ENCODE results near the gene TIGD7.

TIGD7 gene, protein sequence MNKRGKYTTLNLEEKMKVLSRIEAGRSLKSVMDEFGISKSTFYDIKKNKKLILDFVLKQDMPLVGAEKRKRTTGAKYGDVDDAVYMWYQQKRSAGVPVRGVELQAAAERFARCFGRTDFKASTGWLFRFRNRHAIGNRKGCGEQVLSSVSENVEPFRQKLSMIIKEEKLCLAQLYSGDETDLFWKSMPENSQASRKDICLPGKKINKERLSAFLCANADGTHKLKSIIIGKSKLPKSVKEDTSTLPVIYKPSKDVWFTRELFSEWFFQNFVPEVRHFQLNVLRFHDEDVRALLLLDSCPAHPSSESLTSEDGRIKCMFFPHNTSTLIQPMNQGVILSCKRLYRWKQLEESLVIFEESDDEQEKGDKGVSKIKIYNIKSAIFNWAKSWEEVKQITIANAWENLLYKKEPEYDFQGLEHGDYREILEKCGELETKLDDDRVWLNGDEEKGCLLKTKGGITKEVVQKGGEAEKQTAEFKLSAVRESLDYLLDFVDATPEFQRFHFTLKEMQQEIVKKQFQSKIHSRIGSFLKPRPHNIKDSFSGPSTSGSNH

DNA sequence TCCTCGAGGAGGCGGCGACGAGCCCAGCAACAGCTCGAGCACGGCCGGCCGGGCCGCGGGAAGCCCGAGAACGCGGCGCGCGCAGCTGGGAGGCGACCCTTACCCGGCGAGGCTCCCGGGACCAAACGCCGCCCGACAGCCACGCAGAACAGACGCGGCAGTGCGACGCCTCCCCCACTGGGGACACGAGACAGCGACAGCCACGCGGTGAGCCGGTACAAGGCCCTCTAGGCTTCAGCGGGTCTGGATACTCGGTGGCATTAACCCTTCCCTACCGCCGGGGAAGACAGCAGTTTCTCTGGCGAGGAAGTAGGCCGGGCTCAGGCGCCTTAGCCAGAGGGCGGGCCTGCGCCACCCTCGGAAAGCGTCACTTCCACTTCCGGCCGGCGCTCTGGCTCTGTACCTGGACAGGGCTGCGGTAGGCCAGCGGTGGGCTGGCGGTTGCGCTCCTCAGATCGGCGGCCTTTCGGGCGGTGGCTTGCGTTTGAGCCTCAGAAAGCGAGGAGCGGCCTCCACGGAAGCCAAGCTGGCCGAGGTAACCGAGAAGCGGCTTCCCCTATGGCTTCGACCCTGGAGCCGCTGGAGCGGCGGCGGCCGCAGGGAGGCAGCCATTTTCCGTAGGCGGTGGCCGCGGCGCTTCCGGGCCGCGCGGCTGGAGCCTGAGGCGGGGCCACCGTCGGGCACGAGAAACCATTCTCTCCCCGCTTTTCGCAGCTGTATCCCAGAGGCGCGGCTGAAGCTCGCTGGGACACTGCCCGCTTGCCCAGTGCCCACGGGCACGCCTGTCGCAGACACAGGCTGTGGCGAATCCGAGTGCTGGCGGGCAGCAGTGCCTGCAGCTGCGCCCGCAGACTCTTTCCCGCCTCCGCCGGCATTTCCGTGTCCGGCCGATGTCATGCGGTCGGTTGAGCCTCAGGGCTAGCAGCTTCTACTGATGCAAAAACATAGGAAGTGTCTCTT is at the start of gene TIGD7, which contains the start of gene ZNF75A:
Gene TIGD7, minus strand, starts transcription at position 322 of the 960 bp plus-strand sequence. CDS start 4,816 bp downstream, outside the sequence.
Gene ZNF75A, plus strand, starts transcription at position 389 of the 960 bp plus-strand sequence. CDS start 2,932 bp downstream, outside the sequence.
- DNase-seq = peak; percentile 91 to 96

DNA sequence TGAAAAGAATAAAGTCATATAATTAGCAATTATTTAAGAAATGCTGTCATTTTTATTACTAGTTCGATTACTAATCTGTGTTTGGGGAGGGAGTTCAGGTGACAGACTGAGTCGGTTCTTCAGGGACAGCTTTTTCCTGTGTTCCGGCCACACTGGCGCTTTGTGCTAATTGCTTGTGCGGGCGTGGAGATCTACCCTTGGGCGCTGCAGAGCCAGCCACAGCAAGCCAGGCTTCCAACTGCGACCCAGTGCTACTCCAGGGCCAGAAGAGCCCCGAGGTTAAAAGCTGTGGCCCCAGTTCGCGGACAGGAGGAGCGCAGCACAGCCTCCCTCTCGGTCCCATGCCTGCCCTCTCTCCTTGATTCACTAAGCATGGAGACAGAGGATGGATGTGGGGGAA is 43.9 kb upstream of the TIGD7 start:
- no peak for DNase-seq

DNA sequence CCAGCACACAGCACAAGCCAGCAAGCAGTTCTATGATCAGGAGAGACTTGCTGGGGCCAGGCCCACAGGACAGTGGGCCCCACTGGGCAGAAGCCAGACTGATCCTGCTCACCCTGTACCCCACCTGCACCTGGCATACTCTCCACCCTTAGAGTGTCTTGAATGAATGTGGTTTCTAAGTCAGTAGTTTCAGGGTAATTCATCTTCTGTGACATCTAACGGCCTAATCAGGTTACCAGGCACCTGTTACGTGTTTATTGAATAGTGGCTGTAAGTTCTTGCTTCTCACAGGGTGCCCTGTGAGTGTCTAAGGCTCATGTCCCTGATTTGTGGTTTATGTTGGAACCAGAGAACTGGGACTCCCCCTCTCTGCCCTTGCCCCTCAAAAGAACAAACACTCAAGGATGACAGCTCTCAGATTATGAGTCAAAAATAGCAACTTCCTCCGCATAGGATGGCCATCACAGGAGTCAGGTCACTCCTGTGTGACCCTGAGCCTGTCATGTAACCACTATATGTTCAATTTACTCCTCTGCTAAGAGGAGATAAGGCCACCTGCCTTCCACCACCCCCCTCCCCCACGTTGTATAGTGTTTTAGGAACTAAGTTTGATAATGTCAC is 43.4 kb upstream of the TIGD7 start:
- DNase-seq = no peak

DNA sequence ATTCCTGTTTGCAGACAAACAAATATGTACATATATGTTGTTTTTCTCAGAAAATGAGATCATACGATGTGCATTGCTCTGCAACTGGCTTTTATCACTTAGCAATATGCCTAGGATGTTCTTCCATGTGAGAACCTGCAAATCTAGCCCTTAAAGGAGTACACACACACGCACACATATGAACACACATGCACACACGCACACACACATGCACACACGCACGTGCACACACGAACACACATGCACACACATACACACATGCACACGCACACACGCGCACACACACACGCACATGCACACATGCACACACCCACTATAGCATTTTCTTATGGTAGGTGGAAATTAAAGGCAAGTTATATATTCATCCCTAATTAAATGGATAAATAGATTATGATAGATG is 42.4 kb upstream of the TIGD7 start:
- no peak for DNase-seq

DNA sequence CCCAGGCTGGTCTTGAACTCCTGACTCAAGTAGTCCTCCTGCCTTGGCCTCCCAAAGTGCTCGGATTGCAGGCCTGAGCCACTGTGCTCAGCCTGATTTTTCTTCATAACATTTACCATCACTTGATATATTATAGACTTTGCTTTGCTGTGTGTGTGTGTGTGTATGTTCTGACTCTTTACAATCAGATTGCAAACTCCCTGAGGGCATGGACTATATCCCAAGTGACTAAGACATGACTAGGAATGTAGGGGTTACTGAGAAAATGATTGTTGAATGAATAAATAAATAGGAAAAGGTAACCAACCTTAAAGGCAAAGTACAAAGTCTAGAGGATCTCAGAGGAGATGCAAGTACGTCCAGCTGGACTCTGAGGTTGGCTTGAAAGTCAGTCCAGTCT is 40.8 kb upstream of the TIGD7 start:
- no peak for DNase-seq

DNA sequence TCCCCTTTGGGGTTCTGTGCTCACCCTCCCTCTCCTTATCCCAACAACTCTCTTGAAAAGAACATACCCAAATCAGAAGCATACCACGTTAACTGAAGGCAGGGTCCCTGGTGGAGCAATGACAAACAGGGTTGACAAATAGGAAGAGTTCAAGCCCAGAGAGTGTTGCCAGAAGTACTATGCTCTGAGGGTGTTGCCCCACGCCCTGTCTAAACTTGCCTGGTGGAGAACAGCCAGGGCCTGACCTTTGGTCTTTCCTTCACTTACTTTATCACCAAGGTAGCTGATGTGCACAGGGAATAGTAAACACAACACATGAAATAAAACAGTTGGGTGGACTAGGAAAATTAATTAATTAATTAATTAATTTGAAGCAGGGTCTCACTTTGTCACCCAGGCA is 23.4 kb upstream of the TIGD7 start:
- no peak for DNase-seq

DNA sequence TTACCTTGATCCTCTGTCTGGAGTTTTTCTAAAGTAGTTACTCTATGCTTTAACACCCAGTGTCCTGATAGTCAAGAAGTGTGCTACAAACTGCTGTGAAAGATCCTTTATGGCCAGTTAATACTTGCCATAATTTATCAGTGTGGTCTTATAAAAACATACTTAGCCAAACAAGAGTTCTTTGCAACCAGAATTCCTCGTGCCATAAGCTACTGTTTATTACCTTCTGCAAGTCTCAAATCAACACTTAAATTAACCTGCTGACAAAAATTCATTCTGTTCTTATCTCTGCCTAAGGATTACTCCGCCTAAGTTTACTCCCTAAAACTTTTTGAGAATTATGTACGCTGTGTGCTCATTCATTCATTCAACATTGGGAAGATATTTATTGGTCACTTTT is 22.9 kb upstream of the TIGD7 start:
- no peak for DNase-seq

DNA sequence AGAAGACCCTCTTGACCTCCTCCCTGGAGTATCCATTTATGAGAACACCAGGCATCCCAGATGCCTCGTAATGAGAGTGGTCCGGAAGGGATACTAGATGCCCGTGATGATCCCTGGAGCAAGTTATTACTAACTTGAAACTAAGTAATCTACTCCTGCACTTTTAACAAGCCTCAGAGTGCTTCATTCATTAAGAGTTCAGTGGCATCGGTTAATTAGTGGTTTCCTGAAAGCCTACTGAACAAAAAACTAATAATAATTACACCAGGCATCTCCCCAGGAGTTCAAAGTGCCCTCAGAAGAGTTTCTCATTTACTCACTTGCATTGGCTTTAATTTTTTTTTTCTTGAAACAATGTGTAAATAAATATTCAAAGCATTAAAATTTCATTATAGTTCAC is 22.3 kb upstream of the TIGD7 start:
- no peak for DNase-seq

DNA sequence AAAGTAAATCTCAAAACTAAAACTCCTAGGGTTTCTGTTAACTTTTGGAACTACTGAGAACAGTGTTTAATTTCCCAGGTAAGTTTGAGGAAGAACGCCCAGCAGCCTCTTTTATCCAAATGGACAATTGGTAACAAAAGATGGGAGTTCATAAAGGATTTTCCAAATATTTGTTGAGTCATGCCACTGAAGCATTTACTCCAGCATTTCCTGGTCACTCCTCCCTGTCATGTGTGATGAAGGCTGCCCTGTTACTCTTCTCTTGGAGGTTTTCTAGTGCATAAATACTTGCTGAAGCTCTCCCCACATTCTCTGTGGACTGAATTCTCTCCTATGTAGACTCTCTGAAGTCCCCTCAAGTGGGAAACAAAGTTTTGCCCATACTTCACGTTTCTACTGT is 16.6 kb upstream of the TIGD7 start:
- DNase-seq = no peak

DNA sequence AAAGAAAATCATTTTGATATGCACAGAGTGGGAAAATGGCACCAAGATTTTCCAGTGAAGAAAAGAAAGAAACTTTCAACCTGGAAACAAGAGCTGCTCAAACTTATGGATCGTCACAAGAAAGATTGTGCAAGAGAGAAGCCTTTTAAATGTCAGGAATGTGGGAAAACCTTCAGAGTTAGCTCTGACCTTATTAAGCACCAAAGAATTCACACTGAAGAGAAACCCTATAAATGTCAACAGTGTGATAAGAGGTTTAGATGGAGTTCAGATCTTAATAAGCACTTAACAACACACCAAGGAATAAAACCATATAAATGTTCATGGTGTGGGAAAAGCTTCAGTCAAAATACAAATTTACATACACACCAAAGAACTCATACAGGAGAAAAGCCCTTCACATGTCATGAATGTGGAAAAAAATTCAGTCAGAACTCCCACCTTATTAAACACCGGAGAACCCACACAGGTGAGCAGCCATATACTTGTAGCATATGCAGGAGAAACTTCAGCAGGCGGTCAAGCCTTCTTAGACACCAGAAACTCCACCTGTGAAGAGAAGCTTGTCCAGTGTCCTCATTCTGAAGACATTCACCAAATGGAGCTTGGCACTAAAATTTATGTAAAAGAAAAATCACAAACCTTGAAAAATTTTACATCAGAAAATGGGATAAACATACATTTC is 12.2 kb upstream of the TIGD7 start:
- no peak for DNase-seq

DNA sequence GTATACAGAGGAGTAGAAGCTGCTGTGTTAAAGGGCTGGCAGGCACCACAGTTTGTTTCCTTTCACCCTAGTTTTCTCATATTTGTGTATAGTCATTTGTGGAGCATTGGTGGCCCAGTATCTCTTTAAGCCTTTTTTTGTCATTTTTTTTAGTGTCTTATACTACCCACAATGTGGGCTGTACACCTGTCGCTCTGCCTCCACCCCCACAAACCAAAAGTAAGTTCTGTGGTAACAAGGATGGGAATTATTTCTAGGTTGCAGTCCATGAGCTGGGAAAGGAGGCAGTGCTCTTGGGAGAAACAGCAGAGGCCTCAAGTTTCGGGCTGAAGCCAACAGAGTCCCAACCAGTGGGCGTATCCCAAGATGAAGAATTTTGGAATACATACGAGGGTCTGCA is 6.3 kb upstream of the TIGD7 start:
- DNase-seq = no peak

DNA sequence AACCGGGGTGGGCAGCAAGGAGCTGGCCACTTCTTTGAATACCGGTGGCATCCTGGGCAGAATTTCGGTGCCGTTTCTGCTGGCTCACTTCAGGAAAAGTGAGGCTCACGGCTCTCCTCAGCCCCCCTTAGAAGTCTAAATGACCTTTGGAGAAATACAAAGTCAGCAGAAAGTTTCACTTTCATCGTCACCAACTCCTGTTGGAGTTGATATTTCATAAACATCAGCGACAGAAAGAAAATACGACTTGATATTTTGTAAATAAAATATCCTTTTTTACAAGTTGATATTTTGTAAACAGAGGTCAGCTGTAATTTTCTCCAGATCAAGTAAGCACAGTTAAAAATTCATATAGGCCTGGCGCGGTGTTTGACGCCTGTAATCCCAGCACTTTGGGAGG is 848 bp upstream of the TIGD7 start:
- DNase-seq = no peak

DNA sequence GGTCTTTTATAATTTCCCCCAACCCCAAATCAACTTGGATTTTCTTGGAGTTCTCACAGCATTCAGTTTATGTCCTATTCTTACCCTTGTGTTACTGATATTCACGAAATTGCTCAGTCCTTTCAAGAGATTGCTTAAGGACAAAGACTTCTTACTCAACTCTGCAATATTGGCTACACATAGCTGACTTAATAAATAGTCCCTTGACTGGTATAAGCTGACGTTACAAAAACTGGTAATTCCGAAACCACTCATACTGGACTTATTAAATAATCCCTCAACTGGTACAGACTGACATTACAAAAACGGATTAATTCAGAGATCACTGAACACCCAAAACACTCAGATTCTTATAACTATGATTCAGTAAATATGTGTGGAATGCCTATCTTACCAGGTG is 860 bp downstream of the TIGD7 start:
- DNase-seq = no peak

DNA sequence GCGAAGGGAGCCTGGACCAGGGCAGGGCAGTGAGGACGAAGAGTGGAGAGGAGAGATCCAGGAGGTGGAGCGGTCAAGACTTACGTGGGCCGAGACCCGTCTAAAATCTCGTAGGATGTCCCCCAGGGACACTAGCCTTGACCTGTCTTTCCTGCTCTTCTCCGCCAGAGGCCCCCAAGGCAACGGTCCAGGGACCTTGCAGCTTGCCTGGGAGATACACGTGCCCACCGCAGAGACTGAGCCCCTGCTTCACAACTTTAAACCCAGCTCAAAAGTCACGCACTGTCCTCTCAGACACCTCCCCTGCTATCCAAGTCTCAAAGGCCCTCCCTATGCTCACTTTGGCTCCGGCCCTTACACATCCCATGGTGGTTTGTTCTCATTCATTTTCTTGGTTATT is 9.4 kb downstream of the TIGD7 start:
- DNase-seq = no peak

DNA sequence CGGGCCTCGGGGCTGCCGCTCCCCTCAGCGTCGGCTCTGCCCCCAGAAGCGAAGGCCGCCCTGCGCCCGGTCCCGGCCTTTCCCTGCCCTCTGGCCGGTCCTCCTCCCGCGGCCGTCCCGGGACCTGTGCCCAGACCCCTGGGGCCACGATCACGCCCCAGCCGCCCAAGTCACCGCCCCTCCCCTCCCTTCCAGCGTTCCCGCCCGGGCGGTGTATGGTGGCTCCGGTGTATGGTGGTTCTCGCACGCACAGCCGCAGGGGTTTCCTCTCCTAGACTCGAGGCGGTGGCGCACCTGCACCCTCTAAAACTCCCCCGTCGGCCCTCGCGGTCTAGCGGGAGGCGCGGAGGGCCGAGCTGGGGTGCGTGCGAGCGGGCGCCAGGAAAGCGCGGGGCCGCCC is 10.0 kb downstream of the TIGD7 start:
- DNase-seq = no peak

DNA sequence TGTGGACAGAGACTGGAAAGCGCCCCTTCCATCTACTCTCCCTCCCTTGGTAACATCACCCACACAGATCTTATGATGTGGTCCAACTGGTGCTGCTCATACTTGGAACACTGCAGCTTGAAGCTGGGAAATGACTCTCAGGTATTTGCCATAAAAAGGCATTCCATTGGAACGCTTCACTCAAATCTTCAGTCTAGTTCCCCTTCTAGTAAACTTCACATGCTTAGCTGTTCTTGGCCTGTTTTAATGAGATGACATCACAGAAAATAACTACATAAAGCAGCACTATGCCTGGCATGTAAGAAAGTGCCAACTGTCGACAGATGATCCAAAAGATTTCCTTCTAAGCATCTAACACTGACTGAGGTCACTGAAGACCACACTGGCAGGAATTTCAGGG is 12.6 kb downstream of the TIGD7 start:
- no peak for DNase-seq

DNA sequence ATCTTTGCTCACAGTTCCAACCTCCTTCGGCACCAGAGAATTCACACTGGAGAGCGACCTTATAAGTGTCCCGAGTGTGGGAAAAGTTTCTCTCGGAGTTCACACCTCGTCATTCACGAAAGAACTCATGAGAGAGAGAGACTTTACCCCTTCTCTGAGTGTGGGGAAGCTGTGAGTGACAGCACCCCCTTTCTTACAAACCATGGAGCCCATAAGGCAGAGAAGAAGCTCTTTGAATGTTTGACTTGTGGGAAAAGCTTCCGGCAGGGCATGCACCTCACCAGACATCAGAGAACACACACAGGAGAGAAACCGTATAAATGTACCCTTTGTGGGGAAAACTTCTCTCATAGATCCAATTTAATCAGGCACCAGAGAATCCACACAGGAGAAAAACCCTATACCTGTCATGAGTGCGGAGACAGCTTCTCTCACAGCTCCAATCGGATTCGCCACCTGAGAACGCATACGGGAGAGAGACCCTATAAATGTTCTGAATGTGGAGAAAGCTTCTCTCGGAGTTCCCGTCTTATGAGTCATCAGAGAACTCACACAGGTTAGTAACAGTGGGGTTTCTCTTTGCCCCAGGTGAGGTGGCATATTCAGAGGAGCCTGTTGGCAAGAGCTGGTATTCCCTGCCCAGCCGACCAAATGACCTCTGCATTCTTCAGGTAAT is 15.1 kb downstream of the TIGD7 start:
- DNase-seq = no peak

DNA sequence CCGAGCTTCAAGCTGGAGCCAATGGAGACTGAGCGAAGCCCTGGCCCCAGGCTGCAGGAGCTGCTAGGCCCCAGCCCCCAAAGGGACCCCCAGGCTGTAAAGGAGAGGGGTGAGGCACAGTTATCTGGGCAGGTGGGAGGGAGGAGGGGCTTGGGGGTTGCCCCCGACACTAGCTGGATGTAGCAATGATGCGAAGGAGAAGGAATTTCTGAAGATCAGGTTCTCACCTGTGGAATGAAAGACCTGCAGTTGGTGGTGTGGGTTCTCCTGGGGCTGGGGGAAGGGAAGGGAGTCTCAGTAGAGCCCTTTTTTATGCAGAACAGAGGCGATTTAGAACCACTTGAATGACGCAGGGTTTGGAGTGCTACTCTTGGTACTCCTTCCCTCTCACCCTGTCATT is 20.1 kb downstream of the TIGD7 start:
- no peak for DNase-seq

DNA sequence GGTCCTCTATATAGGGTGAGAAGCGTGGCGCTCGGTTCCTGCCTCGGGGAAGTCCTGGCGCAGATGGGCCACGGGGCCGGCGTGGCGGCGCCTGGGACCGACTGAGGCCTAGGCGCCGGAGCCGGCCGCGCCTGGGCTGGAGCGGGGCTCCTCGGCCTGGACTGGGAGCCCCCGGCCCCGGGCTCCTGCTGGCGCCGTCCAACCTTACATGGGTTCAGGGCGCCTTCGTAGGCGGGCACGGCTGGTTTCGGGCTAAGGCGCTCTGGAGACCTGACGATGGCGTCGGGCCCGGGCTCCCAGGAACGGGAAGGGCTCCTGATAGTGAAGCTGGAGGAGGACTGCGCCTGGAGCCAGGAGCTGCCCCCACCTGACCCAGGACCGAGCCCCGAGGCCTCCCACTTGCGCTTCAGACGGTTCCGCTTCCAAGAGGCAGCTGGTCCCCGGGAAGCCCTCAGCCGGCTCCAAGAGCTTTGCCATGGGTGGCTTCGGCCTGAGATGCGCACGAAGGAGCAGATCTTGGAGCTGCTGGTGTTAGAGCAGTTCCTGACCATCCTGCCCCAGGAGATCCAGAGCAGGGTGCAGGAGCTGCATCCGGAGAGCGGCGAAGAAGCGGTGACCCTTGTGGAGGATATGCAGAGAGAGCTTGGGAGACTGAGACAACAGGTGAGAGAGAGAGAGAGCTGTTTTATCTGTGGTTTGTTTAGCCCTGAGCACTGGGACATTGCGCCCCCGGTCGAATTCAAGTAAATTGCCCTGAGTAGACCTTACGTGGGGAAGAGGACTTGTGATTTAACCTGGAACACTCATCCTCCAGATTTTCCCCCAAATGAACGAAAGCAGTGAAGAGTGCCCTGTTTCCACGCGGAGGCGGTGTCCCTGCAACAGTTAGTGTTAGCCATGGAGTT is 21.4 kb downstream of the TIGD7 start:
- no peak for DNase-seq

DNA sequence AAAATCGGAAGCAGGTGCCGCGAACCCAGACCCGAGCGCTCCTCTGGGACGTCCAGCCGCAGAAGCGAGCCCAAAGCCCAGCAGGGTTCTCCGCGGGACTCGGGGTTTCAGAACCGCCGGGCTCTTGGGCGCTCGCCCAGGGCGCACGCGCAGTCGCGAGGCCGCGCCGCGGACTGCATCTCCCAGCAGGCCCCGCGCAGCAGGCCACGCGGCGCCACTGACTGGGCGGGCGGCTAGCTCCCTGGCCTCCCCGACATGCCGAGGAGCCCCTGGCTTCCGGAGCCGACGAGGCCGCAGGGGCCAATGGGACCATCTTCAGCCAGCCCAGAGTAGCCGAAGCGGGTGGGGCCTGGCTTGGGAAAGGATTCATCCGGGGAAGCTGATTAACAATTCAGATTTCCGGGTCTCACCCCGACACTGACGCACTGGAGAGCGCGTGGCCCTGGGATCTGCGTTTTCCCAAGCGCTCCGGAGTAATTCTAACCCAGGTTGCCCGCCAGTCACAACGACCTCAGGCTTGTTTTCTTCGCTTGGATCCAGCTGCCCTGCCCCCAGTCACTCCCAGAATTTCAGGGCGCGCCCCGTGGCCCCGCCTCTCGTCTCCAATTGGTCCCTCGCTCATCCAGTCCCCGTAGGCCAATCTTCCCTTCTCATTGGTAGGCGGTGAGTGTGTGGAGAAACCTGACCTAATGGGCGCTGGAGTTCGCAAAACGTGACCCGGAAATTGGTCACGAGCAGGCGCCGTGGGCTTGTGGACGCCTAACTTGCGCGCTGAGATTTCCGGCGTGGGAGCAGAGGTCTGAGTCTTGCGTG is 22.3 kb downstream of the TIGD7 start, which contains the start of gene ZNF263:
Gene ZNF263, plus strand, starts transcription at position 762 of the 813 bp plus-strand sequence. CDS start 328 bp downstream, outside the sequence.
- DNase-seq = peak; percentile 95 to 99
